HUES48 (cell line): ENCODE results near the gene THPO.

Source experiments
- H3K27ac ChIP-seq: one replicate; pipeline ENCODE4 v1.7.0; 2013; ENCODE audit warnings: low read depth, low read length, inconsistent platforms
- H3K27me3 ChIP-seq: 2 replicates; pipeline ENCODE4 v1.6.1; 2013; ENCODE audit warnings: mild to moderate bottlenecking, low read length; ENCODE audit not compliant: control insufficient read depth, insufficient read depth
- H3K36me3 ChIP-seq: 2 replicates; pipeline ENCODE4 v1.6.1; 2013; ENCODE audit warnings: low read length; ENCODE audit not compliant: control insufficient read depth, insufficient read depth
- H3K4me1 ChIP-seq: 2 replicates; pipeline ENCODE4 v1.6.1; 2013; ENCODE audit warnings: mild to moderate bottlenecking, low read length; ENCODE audit not compliant: control insufficient read depth, insufficient read depth
- H3K4me3 ChIP-seq: 2 replicates; pipeline ENCODE4 v1.5.1; 2013; ENCODE audit warnings: mild to moderate bottlenecking, low read depth, low read length
- H3K9ac ChIP-seq: 2 replicates; pipeline ENCODE4 v1.6.1; 2013; ENCODE audit warnings: mild to moderate bottlenecking, low read depth, low read length, moderate library complexity
- H3K9me3 ChIP-seq: 2 replicates; pipeline ENCODE4 v1.6.1; 2013; ENCODE audit warnings: low read length; ENCODE audit not compliant: control insufficient read depth, insufficient read depth

THPO gene

GRCh38 chr3:184399410-184399809 lies 21.4 kb upstream of the THPO start:
- Histone ChIP-seq H3K4me3 (peak overlapping the region; percentile 49), H3K27ac (no peak overlapping the region), H3K9ac (no peak overlapping the region), H3K27me3 (no peaks in the 10 kb centered on the region), H3K9me3 (no peaks in the 10 kb centered on the region), H3K36me3 (no peaks in the 10 kb centered on the region), H3K4me1 (no peaks in the 10 kb centered on the region)

DNA sequence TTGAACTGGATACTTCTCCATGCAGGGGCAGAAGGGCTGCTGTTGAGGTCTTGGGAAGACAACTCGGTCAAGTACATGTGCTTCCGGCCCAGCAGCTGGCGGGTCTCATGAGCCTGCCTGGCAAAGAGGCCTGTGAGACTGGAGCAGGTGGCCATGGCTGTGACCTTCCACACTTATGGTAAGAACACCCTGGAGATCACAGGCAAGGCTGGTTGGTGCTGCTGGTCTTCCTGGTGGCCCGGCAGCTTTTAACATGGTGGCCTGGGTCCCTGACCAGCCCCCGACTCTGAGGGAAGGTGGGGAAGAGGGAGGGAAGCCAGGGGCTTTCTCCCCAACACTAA lies 17.3 kb upstream of the THPO start:
- H3K27ac ChIP-seq = no peak overlapping the region
- no peaks in the 10 kb centered on the region for H3K36me3 ChIP-seq
- no peak overlapping the region for H3K9ac ChIP-seq
- no peaks in the 10 kb centered on the region for H3K27me3 ChIP-seq
- no peak overlapping the region for H3K4me3 ChIP-seq
- no peaks in the 10 kb centered on the region for H3K9me3 ChIP-seq
- H3K4me1 ChIP-seq = no peaks in the 10 kb centered on the region

DNA sequence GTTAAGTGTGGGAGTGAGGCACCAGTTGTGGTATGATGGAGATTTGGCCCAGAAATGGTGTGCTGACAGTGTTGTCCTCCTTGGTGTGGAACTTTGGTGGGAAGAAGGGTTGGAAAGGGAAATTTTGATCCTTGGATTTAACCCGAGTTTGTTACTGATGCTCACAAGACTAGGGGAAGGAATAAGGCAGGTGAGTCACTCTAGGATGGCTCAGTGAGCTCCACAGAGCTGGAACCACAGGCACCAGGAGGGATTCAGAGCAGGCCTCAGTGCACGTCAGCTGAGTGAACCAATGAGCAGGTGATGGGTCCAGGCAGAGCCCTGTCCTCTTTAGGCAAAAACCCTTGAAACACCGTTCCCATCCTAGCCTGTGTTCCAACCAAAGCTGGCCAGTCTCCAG lies 13.3 kb upstream of the THPO start:
- Histone ChIP-seq H3K27me3 (no peaks in the 10 kb centered on the region; the same call in 1 of the 2 replicates), H3K9me3 (no peaks in the 10 kb centered on the region)

GRCh38 chr3:184389935-184390528 lies 12.0 kb upstream of the THPO start:
- Histone ChIP-seq H3K4me1 (no peaks in the 10 kb centered on the region), H3K27ac (no peak overlapping the region), H3K4me3 (no peak overlapping the region), H3K9ac (no peak overlapping the region), H3K9me3 (no peaks in the 10 kb centered on the region), H3K36me3 (no peaks in the 10 kb centered on the region), H3K27me3 (no peaks in the 10 kb centered on the region; the same call in 1 of the 2 replicates)

More for the DNA sequence above, 13.3 kb upstream of the THPO start:
- H3K9ac ChIP-seq = no peak overlapping the region
- no peak overlapping the region for H3K4me3 ChIP-seq
- no peak overlapping the region for H3K27ac ChIP-seq
- H3K36me3 ChIP-seq = no peaks in the 10 kb centered on the region
- no peaks in the 10 kb centered on the region for H3K4me1 ChIP-seq

GRCh38 chr3:184389384-184389783 lies 11.4 kb upstream of the THPO start:
- no peak overlapping the region for H3K9ac ChIP-seq
- H3K36me3 ChIP-seq = no peaks in the 10 kb centered on the region
- no peaks in the 10 kb centered on the region for H3K9me3 ChIP-seq
- H3K4me3 ChIP-seq = no peak overlapping the region
- peaks cover 5% of the 10 kb centered on the region for H3K27me3 ChIP-seq
- no peaks in the 10 kb centered on the region for H3K4me1 ChIP-seq
- H3K27ac ChIP-seq = no peak overlapping the region

DNA sequence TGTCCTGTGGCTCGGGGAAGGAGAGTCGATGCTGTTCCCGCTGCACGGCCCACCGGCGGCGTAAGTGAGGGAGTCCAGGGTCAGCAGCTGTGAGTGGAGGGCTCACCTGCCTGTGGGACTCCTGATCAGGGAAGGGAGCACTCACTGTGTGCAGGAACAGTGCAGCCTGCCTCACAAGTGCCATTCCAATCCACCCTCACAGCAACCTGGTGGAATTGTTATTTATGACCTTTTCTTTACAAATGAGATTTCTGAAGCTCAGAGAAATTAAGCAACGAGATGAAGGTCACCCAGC lies 10.9 kb upstream of the THPO start:
- Histone ChIP-seq H3K4me3 (no peak overlapping the region), H3K9me3 (no peaks in the 10 kb centered on the region), H3K27me3 (peaks cover 9% of the 10 kb centered on the region), H3K4me1 (no peaks in the 10 kb centered on the region), H3K27ac (no peak overlapping the region), H3K36me3 (no peaks in the 10 kb centered on the region), H3K9ac (no peak overlapping the region)

GRCh38 chr3:184388164-184388935 lies 10.3 kb upstream of the THPO start:
- Histone ChIP-seq H3K27ac (no peak overlapping the region), H3K4me3 (no peak overlapping the region), H3K36me3 (no peaks in the 10 kb centered on the region), H3K9ac (no peak overlapping the region), H3K27me3 (peaks cover 11% of the 10 kb centered on the region), H3K4me1 (no peaks in the 10 kb centered on the region), H3K9me3 (no peaks in the 10 kb centered on the region)

- no peak overlapping the region for H3K9ac ChIP-seq
- H3K27ac ChIP-seq = no peak overlapping the region
- no peaks in the 10 kb centered on the region for H3K36me3 ChIP-seq
- no peaks in the 10 kb centered on the region for H3K9me3 ChIP-seq
- no peaks in the 10 kb centered on the region for H3K4me1 ChIP-seq
- H3K27me3 ChIP-seq = peaks cover 22% of the 10 kb centered on the region
- no peak overlapping the region for H3K4me3 ChIP-seq
Observed at GRCh38 chr3:184387174-184387714, 9.2 kb upstream of the THPO start.

- Histone ChIP-seq H3K9ac (no peak overlapping the region), H3K9me3 (no peaks in the 10 kb centered on the region), H3K27ac (no peak overlapping the region), H3K4me3 (no peak overlapping the region), H3K27me3 (peaks cover 32% of the 10 kb centered on the region), H3K4me1 (no peaks in the 10 kb centered on the region; the same call in 1 of the 2 replicates), H3K36me3 (no peaks in the 10 kb centered on the region)
Observed at GRCh38 chr3:184386047-184386806, 8.2 kb upstream of the THPO start.

DNA sequence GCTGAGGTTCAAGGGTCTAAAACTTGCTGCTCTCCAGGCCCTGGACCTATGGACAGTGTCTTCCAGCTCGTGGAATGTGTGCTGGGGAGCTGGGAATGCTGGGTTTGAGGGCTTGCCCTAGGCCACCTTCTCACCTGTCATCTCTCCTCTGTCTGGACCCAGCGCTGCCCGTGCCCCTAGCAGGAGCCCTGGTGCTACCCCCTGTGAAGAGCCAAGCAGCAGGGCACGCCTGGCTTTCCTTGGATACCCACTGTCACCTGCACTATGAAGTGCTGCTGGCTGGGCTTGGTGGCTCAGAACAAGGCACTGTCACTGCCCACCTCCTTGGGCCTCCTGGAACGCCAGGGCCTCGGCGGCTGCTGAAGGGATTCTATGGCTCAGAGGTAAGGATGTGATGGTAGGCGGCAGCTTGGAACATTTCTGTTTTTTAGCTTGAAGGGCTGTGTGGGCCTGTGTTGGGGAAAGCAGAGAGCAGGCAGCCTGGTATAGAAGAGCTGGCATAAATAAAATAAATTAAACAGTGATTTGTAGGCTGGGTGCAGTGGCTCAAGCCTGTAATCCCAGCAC lies 6.9 kb upstream of the THPO start:
- Histone ChIP-seq H3K9ac (no peak overlapping the region), H3K9me3 (no peaks in the 10 kb centered on the region), H3K36me3 (no peaks in the 10 kb centered on the region), H3K4me3 (no peak overlapping the region), H3K27ac (no peak overlapping the region), H3K27me3 (peaks cover 41% of the 10 kb centered on the region), H3K4me1 (peaks cover 3% of the 10 kb centered on the region; the same call in 1 of the 2 replicates)

GRCh38 chr3:184384342-184384741 lies 6.3 kb upstream of the THPO start:
- peaks cover 43% of the 10 kb centered on the region for H3K27me3 ChIP-seq
- H3K27ac ChIP-seq = no peak overlapping the region
- no peak overlapping the region for H3K9ac ChIP-seq
- H3K36me3 ChIP-seq = no peaks in the 10 kb centered on the region
- H3K4me1 ChIP-seq = peaks cover 4% of the 10 kb centered on the region
- H3K9me3 ChIP-seq = no peaks in the 10 kb centered on the region
- no peak overlapping the region for H3K4me3 ChIP-seq
